Activated CD4-positive, alpha-beta T cell treated with anti-CD3 and anti-CD28 coated beads, Interleukin-2, amount 50 U/mL, for 48 hours (primary cell): ENCODE measurements around the gene RHOD.

Experiments used
- DNase-seq, 2 experiments: peaks; one replicate each; pipeline ENCODE4 v3.0.0-alpha.2; 2020

RHOD gene

DNA sequence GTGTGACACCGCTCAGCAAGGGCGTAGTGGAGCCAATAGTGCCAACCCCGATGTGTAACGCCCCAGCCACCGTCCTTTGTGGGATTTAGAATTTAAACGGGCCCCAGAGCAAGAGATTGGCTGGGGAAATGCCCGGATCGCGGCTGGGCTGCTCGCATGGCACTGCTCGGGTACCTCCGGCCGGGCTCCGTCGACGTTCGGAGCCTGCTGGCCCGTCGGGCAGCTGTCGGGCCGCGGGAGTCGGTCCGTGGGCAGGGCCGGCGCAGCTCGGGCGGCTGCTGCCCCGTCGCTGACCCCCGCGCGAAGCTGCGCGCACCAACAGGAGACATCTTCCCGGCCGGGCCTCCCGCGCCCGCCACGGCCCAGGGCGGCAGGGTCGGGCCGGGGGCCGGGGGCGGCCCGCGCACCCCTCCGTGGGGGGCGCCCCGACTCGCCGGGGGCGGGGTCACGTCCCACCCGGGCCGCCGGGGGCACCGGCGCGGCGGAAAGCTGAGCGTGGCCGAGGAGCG, 61.1 kb downstream of the RHOD start:
- peak; percentile 47 to 54 for DNase-seq

GRCh38 chr11:67118181-67118766, 61.6 kb downstream of the RHOD start:
- peak; percentile 51 to 58 for DNase-seq

- DNase-seq = peak; percentile 97 to 98
Observed at GRCh38 chr11:67118801-67119584, 62.3 kb downstream of the RHOD start, which contains the start of gene KDM2A. Gene KDM2A, plus strand, starts transcription at chr11:67119263. Its CDS starts 2,054 bp downstream, at chr11:67121317.

DNA sequence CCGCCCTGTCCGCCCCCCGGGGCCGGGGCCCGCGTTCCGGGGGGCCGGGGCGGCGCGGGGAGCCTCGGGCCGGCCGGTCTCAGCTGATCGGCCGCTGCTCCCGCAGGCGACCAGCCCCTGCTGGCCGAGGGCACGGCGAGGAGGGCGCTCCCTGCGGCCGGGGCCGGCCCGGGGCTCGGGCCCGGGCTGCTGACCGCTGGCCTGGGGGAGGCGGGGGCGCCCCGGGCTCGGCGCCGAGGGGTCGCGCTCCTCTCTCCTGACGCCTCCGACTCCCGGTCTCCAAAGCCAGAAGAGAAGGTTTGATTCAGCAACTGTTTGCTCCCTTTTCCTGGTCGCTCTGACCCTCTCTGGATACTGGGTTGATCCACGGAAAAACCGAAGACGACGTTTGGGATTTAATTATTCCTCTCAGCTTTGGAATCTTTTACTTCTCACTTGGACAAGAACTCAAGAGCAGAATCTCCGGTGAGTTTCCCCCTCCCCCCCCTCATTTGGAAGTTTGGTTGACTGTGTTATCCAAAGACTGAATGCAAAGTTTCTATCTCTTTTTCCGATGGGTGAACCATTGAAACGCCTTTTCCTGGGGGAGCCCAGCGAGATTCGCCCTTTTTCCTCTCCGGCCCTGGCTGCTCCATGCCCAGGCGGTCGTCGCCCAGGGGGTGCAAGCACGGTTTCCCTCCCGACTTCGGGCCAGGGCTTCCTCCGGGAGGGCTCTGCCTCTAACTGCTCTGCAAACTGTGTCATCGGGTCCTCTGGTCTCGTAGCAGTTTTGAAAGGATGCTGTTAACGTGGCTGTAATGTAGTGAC, 63.1 kb downstream of the RHOD start:
- peak; percentile 30 to 32 for DNase-seq

- DNase-seq = no peak
Observed at GRCh38 chr11:67120456-67120855, 63.8 kb downstream of the RHOD start.

DNA sequence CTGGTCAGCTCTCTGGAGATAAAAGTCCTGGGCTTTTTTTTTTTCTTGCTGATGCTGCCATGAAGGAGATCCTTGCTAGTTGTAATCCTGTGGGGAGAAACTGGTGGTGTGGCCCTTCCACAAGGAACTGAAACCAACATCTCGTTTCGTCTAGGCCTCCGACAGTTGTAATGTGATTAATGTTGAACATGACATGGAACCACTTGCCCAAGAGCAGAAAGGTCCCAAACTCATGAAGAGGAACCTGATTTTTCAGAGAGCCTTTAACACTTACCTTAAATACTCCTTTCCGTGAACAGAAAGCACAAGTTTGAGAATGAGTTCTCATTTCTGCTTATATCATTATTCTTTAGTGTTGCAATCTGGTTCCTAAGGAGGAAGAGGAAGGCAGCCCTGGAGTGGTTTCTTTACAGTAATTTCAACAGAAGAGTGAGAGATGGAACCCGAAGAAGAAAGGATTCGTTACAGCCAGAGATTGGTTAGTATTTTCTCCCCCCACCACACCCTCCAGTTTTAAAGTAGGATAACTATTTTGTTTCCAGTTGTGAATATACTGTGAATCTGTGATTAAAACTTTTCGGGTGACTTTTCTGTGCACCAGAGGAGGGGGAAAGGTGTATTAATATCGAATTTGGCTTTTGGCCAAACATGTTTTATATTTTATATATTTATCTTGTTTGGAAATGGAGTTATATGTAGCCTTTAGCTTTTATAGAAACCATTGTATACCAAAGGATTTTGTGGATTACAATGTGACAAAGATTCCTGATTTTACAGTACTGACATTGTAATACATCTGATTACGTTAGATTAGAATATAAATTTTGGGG, 64.4 kb downstream of the RHOD start:
- peak in 1 of 2 experiments; percentile 24 for DNase-seq
